Left kidney (tissue), 2 donors: Measurements from ENCODE around the gene LMBRD1. TPM values are rescaled to one million over a fixed set of nuclear protein-coding genes. Genes with fewer than 3 reads are reported as not detected.
"Not testable (repeated sequence)": the region's sequence is repeated elsewhere in the genome, so short reads cannot be mapped to it uniquely, and the experiment has no call there.

Experiments
- DNase-seq: peaks from one replicate; pipeline ENCODE4 v3.0.0-alpha.2; 2013
- polyA plus RNA-seq: library from polyadenylated mRNA; unstranded; fragments of 120-200 nt; gene quantifications from one replicate; pipeline ENCODE4 v1.2.1, GENCODE V29; 2013; ENCODE audit not compliant: insufficient read length

Gene LMBRD1
- polyA plus RNA-seq, 1 donor = 146 TPM

DNA sequence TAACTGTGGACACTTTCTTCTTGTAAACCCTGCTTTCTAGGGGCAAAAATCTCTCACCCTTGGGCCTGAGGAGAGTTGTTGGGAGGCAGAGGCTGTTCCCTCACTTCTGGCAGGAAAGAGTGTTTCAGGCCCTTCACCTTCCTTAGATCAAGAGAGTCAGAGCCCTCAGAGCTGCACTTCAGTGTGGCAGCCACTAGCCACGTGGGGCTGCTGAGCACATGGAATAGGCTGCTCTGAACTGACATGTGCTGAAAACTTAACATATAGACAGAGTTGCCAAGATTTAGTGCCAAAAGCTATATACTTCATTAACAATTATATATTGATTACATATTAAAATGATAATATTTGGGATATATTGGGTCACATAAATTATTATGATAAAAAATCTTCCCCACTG lies 4.4 kb upstream of the LMBRD1 start:
- no peak for DNase-seq

DNA sequence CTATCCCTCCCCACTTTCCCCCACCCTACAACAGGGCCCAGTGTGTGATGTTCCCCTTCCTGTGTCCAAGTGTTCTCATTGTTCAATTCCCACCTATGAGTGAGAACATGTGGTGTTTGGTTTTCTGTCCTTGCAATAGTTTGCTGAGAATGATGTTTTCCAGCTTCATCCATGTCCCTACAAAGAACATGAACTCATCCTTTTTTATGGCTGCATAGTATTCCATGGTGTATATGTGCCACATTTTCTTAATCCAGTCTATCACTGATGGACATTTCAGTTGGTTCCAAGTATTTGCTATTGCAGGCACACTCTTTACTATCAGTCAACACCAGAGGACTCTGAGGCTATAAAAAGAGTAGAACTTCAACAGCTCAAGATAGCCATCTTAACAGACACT lies 2.0 kb upstream of the LMBRD1 start:
- not testable (repeated sequence) for DNase-seq

DNA sequence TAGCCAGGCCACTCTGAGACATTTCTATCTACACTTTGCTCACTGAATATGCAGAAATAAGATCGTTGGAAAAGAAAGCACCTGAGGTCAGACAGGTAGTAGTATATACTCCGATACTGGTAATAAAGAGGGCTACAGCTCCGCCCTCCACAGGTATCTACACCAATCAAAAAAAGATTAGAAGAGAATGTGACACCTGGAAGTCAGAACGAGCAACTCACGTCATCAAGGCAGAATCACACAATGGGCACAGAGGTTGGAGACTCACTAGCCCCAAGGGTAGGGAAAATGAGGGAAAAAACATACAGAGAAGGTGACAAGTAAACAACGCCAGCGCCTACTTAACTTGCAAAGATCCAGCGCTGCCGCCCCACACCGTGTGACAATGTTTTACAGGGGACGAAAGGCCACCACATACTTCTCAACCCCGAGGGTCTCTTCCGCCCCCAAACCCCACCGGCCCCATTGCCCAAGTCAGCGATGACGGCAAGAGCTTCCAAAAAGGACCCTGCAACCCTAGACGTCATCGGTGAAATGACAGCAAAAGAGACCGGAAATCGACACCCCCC lies 653 bp downstream of the LMBRD1 start:
- peak; percentile 50 for DNase-seq

DNA sequence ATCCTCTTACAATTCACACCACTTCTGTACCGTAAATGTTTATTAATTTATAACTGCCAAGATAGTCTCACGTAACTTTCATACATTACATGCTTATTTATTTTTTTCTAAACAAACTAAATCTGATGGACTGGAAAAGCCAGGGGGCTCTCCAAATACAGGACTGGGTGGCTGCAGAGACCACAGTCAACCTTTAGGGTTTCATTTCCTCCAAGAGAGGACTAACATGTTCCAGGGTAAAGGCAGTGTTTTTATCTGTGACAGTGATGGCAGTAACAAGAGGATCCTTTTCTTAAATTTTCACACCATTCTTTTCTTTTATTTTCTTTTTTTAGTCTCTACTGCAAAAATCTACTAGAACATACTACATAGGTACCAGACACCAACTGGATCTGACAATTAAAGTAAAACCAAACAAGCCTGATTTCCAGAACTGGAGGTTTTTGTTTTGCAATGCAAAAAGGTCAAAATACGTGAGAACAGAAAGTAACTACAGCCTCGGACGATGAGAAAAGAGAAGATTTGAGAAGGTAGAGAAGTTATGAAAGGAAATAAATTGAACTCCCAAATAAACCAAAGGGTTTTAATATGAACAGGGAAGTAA lies 1.2 kb downstream of the LMBRD1 start:
- DNase-seq = no peak

DNA sequence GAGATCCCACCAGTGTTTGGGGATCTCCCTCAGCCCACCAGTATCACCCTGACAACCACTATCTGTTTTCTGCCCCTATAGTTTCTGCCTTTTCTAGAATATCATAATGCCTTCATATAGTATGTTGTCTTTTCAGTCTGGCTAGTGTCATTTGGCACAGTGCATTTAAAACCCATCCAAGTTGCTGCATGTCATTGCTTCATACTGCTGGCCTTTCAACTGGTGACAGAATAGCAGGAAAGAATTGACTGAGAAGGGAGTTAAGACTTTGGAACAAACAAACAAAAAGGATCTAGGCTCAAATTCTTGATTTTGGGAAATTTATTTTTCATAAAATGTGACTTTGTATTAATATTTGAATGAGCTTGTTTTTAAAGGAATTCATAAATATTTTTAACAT lies 4.5 kb downstream of the LMBRD1 start:
- DNase-seq = no peak

DNA sequence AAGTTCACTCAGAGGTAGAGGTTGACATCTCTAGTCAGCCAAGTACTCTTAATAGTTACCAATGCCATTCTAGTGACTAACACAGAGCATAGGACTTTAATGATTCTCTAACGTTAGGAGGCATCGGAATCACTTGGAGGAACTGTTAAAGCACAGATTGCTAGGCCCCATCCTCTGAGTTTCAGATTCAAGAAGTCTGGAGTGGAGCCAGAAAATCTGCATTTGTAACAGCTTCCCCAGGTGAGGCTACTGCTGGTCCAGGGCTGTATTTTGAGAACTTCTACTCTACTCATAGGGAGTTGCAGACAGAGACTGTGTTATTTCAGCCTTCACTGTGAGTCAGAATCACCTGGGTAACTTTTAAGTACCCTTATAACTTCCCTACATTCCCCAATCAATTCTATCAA lies 5.7 kb downstream of the LMBRD1 start:
- no peak for DNase-seq

DNA sequence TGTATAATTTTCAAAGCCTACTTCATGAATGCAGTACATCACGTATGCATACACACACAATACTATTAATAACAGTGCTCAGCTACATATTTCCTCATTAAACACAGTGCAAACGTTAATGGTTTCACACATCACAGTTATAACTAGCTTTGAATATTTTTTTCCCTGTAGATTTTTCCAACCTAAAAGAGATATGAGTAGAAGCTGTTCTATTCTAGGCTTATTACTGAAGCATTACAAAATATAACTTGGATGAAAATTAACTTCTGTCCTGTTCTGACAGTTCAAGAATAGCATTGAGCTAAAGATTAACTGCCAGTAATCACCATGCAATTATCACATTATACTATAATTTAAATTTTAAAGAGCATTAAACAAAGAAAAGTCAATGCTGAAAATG lies 6.2 kb downstream of the LMBRD1 start:
- DNase-seq = no peak

DNA sequence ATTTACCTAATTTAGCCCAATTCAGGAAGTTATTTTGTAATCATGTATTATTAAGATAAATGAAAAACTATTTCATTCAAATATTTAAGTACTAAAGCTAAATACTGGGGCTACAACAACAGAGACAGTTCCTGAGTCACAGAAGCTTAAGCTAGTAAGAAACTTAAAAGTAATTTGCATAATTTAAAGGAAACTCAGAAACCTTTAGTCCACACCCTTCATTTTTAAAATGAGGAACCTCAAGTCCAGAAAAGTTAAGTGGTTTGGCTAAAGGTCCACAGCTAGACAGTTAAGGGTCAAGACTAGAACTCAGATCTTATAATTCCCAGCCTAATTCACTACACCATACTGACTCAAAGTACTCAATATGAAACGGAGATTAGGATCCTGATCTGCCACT lies 7.2 kb downstream of the LMBRD1 start:
- DNase-seq = no peak

DNA sequence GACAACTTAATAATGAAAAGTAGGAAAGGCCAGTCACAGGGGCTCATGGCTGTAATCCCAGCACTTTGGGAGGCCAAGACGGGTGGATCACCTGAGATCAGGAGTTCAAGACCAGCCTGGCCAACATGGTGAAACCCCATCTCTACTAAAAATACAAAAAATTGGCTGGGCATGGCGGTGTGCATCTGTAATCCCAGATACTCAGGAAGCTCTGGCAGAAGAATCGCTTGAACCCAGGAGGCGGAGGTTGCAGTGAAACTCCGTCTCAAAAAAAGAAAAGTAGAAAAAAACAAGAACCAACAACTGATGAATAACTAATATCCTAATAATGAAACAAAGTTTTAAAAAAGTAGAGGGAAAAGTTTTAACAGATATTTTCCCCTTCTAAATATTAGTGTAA lies 9.4 kb downstream of the LMBRD1 start:
- DNase-seq = not testable (repeated sequence)

DNA sequence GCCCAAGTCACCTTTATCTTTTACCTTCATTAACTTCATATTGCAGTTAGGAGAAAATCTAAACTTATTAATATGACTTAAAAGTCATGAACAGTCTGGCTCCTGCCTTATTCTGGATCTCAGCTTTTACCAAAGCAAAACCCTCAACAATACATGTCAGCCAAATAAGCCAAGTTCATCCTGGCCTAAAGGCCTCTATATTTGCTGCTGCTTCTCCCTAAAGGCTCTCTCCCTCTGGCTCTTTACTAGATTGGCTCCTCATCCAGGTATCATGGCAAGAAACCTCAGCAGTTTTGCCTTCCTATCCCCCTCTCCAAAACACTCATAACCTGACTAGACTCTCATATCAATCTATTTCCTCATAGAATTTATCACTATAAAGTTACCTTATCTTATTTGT lies 11.1 kb downstream of the LMBRD1 start:
- DNase-seq = no peak

DNA sequence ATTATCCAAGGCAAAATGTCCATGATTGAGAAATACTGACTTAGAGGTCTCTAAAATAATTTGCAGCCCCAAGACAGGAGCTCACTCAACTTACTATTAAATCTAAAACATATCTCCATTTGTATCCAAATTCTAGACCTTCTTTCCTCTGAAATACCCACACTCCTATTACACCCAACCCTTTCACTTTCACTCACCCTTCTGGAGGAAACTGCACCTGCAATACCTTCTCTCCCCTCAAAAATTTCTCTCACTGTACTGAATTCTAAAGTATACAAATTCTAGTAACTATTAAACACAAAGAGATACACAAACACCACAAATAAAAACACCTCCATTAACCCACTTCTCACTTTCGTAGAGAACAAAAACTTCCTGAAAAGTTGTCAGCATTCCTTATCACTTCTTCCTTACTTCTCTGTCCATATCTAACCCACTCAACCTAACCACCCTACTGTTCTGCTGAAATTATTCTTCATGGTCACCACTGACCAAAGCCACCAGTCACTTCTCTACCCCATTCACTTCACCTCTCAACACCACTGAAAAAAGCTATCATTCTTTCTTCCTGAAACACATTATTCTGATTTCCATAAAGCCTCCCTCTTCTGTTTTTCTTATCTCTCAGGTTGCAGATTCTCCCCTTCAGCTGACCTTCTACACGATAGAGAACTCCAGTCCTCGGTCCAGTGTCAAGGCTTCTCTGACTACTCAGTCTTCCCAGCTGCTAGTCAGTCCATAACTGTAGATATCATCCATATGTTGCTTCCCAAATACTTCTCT lies 12.0 kb downstream of the LMBRD1 start:
- no peak for DNase-seq

DNA sequence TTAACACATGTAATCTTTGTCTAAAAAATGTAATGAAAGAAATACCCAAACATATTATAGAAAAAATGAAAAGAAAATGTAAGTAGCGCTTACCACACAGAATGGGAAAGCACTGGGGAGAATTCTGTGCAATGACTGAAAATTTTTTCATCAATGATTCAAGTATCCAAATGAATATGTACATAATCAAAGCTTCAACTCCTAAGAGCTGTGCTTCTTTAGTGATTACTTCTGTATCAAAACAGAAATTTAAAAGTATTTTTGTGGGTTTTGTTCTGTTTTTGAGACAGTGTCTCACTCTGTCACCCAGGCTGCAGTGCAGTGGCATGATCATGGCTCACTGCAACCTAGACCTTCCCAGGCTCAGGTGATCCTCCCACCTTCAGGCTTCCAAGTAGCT lies 13.7 kb downstream of the LMBRD1 start:
- DNase-seq = no peak

DNA sequence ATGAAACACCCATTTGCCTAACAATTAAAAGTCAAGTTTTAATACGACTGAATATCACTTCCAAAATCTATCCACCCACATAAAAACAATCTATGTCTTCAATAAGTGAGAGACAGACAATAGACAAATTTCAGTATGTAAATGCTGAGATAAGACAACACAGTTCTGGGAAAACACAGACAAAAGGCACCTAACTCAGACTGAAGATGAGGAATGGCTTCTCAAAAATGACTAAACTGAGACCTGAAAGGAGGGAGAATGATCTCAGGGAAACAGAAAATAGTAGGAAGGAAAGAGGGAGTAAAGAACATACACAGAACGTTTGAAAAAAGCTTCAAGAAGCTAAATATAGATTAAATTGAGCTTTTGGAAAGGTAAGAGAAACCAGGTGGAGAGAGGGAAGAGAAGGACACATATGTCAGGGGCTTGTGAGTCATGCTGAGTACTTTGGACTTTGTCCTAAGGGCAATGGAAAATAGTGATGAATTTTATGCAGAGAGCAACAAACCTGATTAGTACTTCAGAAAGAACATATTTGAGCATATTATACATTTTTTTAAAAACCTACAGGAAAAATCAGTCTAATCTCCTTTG lies 16.1 kb downstream of the LMBRD1 start:
- DNase-seq = no peak

DNA sequence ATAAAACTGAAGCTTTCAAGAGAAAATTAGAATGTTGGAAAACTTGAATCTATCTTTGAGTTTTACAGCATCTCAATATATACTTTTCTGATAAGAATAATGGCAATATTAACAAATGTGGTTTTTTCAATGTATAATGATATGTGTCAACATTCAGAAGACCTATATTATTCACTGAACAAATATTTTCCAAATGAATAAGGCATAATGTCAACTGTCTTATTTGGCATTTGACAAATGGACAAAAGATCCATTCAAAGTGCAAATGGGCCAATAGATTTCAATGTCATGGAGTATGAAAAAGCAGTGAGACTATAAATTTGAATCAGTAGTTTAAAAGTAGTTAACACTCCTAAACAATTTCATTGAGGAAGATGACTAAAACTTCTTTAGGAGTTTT lies 20.9 kb downstream of the LMBRD1 start:
- no peak for DNase-seq

DNA sequence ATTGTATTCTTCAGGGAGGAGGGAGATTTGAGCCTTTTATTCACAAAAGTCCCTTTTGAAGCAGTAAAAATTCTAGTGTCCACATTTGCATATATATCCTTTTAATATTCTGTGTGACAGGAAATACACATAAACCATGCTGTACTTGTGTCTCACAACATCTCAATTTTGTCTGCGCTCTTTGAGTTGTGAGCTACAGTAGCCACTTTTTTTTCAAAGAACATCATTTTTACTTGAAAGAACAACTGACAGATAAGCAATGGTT lies 21.3 kb downstream of the LMBRD1 start:
- DNase-seq = no peak

DNA sequence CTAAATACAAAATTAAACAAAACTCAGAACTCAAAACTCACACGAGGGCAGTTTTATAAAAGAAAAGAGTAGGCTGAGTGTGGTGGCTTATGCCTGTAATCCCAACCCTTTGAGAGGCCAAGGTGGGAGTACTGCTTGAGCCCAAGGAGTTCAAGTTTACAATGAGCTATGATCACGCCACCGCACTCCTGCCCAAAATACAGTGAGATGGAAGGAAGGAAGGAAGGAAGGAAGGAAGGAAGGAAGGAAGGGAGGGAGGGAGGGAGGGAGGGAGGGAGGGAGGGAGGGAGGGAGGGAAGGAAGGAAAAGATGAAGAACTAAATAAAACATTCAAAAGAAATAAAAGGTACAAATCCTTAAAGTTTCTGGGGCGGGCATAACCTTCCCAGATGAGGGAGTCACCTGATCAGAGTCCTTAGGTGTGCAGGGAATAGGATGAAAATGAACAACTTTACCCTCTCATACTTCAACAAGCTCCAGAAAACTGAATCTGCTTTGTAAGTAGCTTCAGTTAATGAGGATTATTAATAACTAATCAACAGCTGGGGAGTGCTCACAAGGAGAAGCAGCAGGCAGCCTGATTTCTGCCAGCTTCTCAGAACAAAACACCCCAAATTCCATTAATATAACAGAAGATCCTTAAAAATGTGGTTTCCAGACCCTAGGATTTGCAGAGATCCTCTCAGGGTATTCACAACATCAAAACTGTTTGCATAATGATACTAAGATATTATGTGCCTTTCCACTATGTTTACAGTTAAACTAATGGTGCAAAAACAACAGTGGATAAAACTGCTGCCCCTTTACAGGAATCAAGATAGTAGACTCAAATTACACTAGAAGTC lies 21.8 kb downstream of the LMBRD1 start:
- no peak for DNase-seq

DNA sequence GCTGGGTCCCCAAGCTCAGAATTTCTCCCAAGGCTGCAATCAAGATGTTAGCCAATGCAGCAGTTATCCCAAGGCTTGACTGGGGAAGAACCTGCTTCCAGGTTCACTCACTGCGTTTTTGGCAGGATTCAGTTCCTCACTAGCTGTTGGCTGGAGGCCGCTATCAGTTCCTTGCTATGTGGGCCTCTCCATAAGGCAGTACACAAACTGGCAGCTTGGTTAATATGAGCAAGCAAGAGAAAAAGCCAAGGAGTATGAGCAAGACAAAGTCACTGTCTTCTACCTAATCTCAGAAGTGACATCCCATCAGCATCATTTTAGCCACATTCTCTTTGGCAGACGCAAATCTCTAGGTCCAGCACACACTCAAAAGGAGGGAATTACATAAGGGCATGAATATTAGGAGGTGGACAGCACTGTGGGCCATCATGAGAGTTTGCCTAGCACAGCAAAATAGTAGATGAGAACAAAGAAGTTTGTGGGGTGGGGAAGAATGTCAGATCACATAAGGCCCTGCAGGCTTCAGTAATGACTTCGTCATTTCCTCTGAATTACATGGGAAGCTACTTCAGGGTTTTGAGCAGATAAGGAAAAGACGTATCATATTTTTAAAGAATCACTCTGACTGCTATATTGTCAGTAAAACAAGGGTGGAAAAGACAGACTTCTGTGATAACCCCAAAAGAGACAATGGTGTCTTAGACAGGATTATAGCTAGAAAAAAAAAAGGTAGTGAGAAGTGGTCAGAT lies 25.5 kb downstream of the LMBRD1 start:
- no peak for DNase-seq

DNA sequence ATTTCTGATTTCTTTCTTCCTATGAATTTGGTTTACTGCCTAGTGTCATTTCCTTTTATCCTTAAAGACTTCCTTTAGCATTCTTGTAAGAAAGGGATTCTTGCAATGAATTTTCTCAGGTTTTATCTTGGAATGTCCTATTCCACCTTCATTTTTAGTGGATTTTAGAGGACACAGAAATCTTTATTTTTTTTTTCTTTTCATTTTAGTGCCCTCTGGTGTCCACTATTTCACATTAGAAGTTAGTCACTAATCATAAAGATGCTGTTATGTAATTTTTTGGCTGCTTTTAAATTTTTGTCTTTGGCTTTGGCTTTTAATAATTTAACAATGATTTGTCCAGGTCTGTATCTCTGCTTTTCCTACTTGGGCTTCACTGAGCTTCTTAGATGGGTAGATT lies 28.1 kb downstream of the LMBRD1 start:
- no peak for DNase-seq

DNA sequence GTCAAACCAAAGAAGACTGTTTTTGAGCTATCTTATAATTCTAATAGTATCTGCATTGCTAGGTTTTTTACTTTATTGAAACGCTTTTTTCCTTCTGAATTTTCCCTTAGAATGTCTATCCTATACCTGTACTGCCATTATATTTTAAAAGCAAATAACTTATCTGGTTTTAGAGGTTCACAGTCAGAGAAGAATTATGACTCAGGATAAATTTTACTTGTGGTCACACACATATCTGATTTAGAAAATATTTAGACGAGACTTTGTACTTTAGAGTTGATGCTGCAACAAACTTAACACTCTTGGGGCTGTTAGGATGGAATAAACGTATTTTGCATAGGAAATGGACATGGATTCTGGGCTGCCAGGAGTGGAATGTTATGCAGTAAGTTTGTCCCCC lies 33.0 kb downstream of the LMBRD1 start:
- no peak for DNase-seq

DNA sequence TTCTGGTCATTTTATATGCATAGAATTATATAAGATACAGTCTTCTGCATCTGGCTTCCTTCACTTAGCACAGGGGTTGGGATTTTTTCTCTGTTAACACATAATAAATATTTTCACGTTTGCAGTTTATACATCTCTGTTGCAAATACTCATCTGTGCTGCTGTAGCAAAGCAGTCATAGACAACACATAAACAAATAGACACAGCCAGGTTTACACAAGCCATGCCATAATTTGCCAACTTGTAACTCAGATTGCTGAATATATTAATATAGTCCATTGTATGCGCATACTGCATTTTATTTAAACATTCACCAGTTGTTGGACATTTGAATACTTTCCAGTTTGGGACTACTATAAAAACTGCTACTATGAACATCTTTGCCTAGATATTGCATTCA lies 35.0 kb downstream of the LMBRD1 start:
- no peak for DNase-seq

DNA sequence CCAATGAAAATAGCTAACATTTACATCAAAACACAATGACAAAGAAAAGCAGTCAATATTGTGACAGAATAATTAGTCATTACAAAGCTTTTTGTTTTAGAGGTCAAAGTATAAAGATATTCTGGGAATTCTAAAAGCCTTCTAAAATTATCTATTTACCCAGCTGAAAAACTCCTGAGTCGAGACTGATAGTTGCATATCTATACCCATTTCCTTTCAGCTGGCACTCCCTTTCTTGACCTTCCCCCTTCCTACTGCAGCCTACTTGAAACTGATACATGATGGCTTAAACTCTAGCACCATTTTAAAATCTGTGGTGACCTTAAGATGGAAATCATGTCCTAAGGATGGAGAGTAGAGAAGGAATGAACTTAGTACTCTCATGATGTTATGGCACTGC lies 38.6 kb downstream of the LMBRD1 start:
- no peak for DNase-seq

DNA sequence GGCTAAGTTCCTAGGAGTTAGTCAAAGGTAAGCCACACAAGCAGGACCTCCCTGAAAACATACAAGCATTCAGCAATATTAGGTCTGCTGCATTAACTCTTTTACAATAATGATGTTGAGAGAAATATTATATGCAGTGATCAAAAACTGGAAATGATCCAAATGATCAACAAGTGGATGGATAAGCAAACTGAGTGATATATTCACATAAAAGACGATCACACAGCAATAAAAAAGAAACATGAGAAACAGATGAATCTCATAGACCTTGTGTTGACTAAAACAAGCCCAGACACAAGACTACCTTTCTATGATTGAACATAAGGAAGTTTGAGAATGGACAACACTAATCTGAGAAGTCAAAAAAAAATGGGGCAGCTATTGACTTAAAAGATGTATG lies 39.9 kb downstream of the LMBRD1 start:
- no peak for DNase-seq
